GM18517 (cell line): Measurements from ENCODE around the gene ODAD3.
"Not testable (repeated sequence)": the region's sequence is repeated elsewhere in the genome, so short reads cannot be mapped to it uniquely, and the experiment has no call there.

Experiments used
- ATAC-seq: cut with Tn5 transposase; IDR thresholded peaks from one replicate; pipeline ENCODE4 v1.9.1; 2021; ENCODE audit warnings: mild to moderate bottlenecking, moderate library complexity; ENCODE audit not compliant: unreplicated experiment

The ODAD3 gene

GRCh38 chr19:11461453-11461852 lies 26.5 kb upstream of the ODAD3 start:
- no peak for ATAC-seq

- no peak for ATAC-seq
These were observed 25.3 kb upstream of the ODAD3 start for GRCh38 chr19:11460207-11460606.

GRCh38 chr19:11458912-11459311 lies 24.0 kb upstream of the ODAD3 start:
- not testable (repeated sequence) for ATAC-seq

GRCh38 chr19:11458236-11458900 lies 23.4 kb upstream of the ODAD3 start:
- ATAC-seq, result no peak

- ATAC-seq, result no peak
These were observed 22.9 kb upstream of the ODAD3 start for GRCh38 chr19:11457831-11458230.

- ATAC-seq, result no peak
These were observed 22.2 kb upstream of the ODAD3 start for GRCh38 chr19:11457115-11457514.

- no peak for ATAC-seq
These were observed 21.7 kb upstream of the ODAD3 start for GRCh38 chr19:11456659-11457058.

- ATAC-seq, result not testable (repeated sequence)
These were observed 20.3 kb upstream of the ODAD3 start for GRCh38 chr19:11455233-11455554.

GRCh38 chr19:11453468-11454341 lies 18.8 kb upstream of the ODAD3 start:
- no peak for ATAC-seq

- no peak for ATAC-seq
These were observed 17.8 kb upstream of the ODAD3 start for GRCh38 chr19:11452620-11453310.

- ATAC-seq, result no peak
These were observed 17.1 kb upstream of the ODAD3 start for GRCh38 chr19:11451871-11452619.

- ATAC-seq, result no peak
These were observed 16.5 kb upstream of the ODAD3 start for GRCh38 chr19:11451327-11451870.

GRCh38 chr19:11450570-11451326 lies 15.8 kb upstream of the ODAD3 start:
- ATAC-seq, result no peak

GRCh38 chr19:11448923-11449554 lies 14.1 kb upstream of the ODAD3 start:
- no peak for ATAC-seq

GRCh38 chr19:11448410-11448809 lies 13.5 kb upstream of the ODAD3 start:
- no peak for ATAC-seq

GRCh38 chr19:11447347-11448262 lies 12.7 kb upstream of the ODAD3 start:
- no peak for ATAC-seq

GRCh38 chr19:11446652-11447301 lies 11.9 kb upstream of the ODAD3 start:
- no peak for ATAC-seq

- no peak for ATAC-seq
These were observed 11.3 kb upstream of the ODAD3 start for GRCh38 chr19:11446271-11446651.
